HG02938 (cell line): ENCODE measurements around the gene HORMAD2.

Experiments used
- ATAC-seq: cut with Tn5 transposase; IDR thresholded peaks from one replicate; pipeline ENCODE4 v1.9.1; 2021; ENCODE audit warnings: mild to moderate bottlenecking, moderate library complexity; ENCODE audit not compliant: unreplicated experiment

The HORMAD2 gene, protein sequence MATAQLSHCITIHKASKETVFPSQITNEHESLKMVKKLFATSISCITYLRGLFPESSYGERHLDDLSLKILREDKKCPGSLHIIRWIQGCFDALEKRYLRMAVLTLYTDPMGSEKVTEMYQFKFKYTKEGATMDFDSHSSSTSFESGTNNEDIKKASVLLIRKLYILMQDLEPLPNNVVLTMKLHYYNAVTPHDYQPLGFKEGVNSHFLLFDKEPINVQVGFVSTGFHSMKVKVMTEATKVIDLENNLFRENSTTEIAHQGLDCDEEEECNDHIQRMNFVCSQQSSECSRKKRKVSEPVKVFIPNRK

GRCh38 chr22:30079952-30080533, at the start of gene HORMAD2:
TSS of gene HORMAD2 (plus strand) at chr22:30080464. CDS start at chr22:30093953, 13,489 bp downstream.
- no peak for ATAC-seq

GRCh38 chr22:30031328-30031727, 48.9 kb upstream of the HORMAD2 start:
- ATAC-seq = no peak

DNA sequence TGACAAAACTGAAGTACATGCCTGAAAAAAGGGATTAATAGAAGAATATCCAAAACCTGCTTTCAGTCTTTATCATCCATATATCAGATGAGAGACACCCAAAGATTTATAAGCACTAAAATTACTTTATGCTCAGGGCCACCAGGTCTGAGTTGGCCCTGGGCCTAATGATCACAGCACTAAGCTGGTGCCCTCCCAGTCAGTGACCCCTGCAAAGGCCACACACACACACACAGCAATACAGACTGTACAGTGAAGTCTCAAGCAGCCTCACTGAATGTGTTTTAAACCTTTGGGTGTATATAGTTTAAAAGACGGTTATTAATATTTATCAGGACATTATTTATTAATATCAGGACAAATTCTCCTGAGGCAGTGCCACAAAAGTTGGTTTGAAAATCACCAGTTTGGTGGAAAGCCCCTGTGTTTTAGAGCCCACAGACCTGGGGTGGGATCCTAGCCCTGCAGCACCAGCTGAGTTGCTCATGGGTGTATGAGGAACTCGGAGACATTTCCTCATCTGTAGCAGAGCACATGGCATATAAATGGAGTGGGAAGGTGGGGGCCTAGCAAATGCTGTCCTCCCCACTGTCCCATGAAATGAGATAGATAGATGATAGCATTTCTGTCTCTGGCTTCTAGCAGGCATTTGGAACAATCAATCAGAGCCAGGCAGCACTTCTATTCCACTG, 48.4 kb upstream of the HORMAD2 start:
- no peak for ATAC-seq

DNA sequence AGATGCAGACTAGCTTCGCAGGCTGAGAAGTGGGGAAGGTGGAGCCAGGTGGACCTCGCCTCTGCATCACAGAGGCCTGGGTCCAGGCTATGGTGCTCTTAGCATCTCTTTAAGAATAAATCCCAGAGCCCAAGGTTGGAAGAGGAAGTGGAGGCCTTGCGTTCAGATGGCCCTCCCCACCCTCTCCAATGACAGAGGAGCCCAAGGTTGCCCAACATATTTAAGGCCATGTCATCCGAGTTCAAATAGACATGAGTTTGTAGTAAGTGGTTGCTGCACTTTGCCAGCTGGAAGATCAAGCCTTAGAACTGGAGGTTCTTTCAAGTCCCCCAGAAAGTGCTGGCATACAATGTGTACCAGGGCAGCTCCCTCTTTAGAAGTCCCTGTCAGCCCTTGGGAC, 47.1 kb upstream of the HORMAD2 start:
- no peak for ATAC-seq

DNA sequence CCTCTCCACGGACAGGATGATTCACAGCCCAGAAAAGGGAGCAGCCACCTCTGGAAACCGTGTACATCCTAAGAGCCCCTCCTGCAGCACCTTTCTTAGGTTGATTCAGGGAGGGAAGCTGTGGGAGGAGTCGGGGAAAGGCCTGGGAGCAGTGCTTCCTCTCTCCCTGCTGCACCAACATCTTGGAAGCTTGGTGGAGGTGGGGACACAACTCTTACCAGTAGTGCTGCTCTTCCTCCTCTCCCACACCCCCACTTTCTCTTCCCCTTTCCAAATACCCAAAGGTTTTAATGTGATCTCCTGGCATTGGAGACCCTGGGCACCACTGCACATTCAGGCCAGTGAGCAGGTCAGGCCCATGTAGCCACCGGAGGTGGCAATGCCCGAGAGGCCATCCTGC, 46.4 kb upstream of the HORMAD2 start:
- no peak for ATAC-seq

DNA sequence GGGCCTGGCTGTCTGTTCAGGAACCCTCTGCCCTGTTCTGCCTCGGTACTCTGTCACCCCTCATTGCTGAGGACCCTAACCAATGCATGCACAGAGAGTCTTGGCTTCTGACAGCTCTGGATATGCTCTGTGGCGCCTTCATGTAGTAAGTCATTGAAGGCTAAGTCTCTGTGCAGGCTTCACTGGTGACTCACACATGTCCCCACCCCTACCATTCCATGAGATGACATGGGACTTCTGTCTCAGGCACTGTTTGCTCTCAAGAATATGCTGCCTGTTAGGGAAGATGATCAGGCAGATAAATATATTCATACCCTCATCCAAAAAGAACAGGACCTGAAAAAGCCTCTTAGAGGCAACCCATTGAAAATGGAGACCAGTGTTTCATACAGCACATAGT, 43.6 kb upstream of the HORMAD2 start:
- ATAC-seq = no peak

DNA sequence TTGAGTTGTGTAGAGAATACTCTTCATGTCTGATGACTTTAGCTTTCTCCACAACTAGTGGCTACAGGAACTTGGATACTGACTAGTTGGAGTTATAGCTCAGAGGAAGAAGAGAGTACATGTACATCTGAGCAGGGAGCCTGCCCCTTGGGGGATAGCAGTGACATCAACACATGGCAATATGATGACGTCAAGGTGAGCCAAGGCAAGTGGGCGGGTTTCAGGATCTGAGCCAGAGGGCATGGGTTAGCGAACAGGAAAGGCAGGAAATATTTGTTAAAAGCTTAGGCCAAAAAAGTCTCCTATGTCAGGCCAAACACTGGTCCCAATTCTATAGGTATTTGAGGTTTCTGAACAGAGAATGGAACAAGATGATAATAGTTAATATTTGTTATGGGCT, 42.0 kb upstream of the HORMAD2 start:
- no peak for ATAC-seq

- no peak for ATAC-seq
Observed at GRCh38 chr22:30040499-30041260, 39.6 kb upstream of the HORMAD2 start.

DNA sequence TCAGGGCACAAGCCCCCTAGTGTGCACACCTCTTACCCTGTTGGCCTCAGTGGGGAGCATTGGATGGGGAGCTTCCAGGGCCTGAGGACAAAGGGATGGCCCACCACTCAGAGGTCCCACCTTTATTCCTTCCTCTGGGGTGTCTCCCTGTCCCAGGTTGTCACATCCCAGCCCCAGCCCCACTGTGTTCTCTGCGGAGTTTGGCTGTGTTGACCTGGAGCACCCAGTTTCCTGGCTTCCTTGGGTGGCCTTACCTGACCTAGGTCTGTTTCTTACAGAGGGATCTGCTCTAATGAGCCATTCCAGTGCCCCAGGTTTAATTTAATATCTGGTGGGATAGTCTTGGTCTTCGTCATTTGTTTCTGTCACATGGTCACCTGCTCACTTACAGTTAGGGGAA, 38.8 kb upstream of the HORMAD2 start:
- no peak for ATAC-seq

- no peak for ATAC-seq
Observed at GRCh38 chr22:30041881-30042280, 38.4 kb upstream of the HORMAD2 start.

DNA sequence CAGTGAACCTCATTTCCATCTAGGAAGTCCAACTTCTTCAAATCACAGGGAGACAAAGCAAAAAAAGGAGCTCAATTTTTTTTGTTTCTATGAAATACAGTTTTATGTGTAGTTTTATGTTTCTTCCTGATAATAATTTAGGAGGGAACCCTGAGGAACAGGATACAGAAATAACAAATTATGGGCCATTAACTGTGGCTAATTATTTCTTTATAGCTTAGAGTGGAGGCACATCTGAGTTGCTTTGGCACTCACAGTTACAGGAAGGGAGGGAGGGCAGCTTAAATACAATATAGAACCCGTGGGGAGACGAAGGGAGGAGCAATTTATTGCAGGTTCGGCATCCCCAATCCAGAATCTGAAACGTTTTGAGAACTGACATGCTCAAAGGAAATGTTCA, 37.1 kb upstream of the HORMAD2 start:
- no peak for ATAC-seq

- ATAC-seq = no peak
Observed at GRCh38 chr22:30044369-30044768, 35.9 kb upstream of the HORMAD2 start.

DNA sequence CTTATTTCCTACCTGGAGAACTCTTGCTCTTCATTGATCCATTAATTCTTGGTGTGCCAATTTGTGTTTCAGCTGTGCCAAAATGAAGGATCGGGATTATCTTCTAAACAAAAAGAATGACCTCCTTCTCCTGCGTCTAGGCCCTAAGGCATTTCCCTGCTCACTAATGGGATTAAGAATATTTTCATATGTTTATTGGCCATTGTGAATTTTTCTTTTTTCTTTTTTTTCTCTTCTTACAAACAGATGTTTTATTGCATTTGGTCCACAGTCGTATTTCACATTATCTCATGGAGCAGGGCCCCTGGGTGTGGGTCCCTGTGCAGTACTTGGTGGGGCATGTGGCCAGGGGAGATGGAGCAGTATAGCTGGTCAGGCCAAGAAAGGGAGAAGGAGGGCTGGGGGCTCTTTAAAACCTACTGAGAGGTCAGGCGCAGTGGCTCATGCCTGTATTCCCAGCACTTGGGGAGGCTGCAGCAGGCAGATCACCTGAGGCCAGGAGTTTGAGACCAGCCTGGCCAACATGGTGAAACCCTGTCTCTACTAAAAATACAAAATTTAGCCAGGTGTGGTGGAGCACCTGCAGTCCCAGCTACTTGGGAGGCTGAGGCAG, 35.3 kb upstream of the HORMAD2 start:
- ATAC-seq = no peak

GRCh38 chr22:30045494-30045887, 34.8 kb upstream of the HORMAD2 start:
- ATAC-seq = no peak

DNA sequence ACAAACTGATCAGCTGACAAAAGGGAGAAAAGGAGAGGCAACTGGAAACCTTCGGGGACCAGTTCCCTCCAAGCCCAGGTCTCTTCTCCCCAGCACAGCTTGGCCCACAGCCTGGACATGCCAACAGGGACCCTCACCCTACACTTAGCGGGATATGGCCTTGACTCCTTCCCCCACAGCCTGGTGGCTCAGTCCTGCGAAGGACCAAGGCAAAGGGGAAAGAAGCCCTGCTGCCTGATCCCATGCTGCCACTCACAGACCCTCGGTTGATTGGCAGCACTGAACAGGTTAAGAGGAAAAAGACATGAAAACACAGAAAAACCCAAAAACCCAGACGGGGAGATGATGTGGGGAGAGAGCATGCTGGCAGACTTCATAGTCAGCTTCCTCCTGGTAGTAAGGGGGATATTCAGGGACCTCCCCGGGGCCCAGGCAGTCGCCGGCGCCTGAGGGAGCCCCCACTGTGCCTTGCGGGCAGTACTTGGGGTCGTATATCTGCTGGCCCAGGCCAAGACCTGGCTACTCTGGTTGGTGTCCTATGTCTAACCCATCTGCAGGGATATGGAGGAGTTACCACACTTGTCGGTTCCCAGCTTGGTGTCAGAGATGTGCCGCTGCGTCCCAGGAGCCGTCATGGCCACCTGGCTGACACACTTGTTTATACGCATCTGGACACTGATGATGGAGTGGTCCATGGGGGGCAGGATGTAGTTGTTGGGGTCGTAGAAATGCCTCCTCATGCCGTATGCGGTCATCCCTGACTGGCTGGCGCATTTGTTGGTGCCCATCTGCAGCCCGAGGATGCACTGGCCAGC, 34.2 kb upstream of the HORMAD2 start:
- no peak for ATAC-seq

GRCh38 chr22:30046716-30047363, 33.4 kb upstream of the HORMAD2 start:
- no peak for ATAC-seq

- ATAC-seq = no peak
Observed at GRCh38 chr22:30047364-30047738, 32.9 kb upstream of the HORMAD2 start.

DNA sequence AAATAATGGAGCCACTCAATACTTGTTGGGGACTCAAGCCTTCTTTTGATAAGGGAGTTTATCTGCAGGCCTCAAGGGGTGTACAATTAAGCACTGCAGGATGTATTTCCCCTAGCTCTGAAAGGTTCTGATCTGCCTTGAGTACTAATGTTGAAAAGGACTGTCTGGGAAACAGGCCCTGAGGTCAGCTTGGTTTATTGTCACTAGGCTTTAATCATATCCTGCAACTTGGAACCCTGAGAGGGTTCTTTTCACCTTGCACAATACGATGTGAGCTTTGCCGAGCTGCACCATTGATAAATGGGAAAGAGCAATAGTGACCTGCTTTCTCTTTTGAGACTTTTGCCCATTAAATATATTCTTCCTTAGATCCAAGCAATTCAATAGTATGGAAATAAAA, 31.6 kb upstream of the HORMAD2 start:
- no peak for ATAC-seq

- no peak for ATAC-seq
Observed at GRCh38 chr22:30054067-30054763, 26.0 kb upstream of the HORMAD2 start.
